Measurements from ENCODE around the gene LRRC3.

LRRC3 gene

GRCh38 chr21:44478124-44478800 is 23.0 kb downstream of the LRRC3 start:
- DNase-seq: no peak

- DNase-seq: no peak
Observed at GRCh38 chr21:44478801-44479167, 23.5 kb downstream of the LRRC3 start.

GRCh38 chr21:44479556-44480199 is 24.4 kb downstream of the LRRC3 start:
- DNase-seq: peak in 11 of 56 donors; percentile 11 to 45 (median 25)

GRCh38 chr21:44480200-44481053 is 25.1 kb downstream of the LRRC3 start:
- no peak for DNase-seq

- DNase-seq: no peak
Observed at GRCh38 chr21:44482581-44483287, 27.4 kb downstream of the LRRC3 start.

GRCh38 chr21:44483288-44484237 is 28.3 kb downstream of the LRRC3 start:
- no peak for DNase-seq

- no peak for DNase-seq
Observed at GRCh38 chr21:44484498-44485253, 29.4 kb downstream of the LRRC3 start.

- no peak for DNase-seq
Observed at GRCh38 chr21:44485254-44485793, 30.0 kb downstream of the LRRC3 start.

GRCh38 chr21:44485796-44486195 is 30.5 kb downstream of the LRRC3 start:
- DNase-seq: no peak

GRCh38 chr21:44486302-44486701 is 31.0 kb downstream of the LRRC3 start:
- no peak for DNase-seq

- DNase-seq: no peak
Observed at GRCh38 chr21:44487831-44488230, 32.5 kb downstream of the LRRC3 start.

GRCh38 chr21:44489962-44490361 is 34.7 kb downstream of the LRRC3 start:
- DNase-seq: no peak

- no peak for DNase-seq
Observed at GRCh38 chr21:44490405-44490804, 35.1 kb downstream of the LRRC3 start.

- DNase-seq: no peak
Observed at GRCh38 chr21:44490816-44491215, 35.5 kb downstream of the LRRC3 start.

GRCh38 chr21:44492567-44493385 is 37.5 kb downstream of the LRRC3 start:
- DNase-seq: no peak

- no peak for DNase-seq
Observed at GRCh38 chr21:44494418-44494817, 39.1 kb downstream of the LRRC3 start.

- DNase-seq: no peak
Observed at GRCh38 chr21:44494956-44495355, 39.6 kb downstream of the LRRC3 start.
